Chondrocyte (in vitro differentiated cells): ENCODE measurements around the gene PKLR. TPM values are rescaled to one million over a fixed set of nuclear protein-coding genes. Genes with fewer than 3 reads are reported as not detected.

ENCODE experiments used
- DNase-seq: peaks from one replicate; pipeline ENCODE4 v3.0.0; 2021; ENCODE audit warnings: mixed read lengths, low spot score
- H3K27ac Mint-ChIP-seq: one replicate; pipeline ENCODE4 v1.8.0; 2021; ENCODE audit warnings: mild to moderate bottlenecking, moderate library complexity, mixed read lengths; ENCODE audit not compliant: unreplicated experiment
- H3K27me3 Mint-ChIP-seq: 2 replicates; pipeline ENCODE4 v1.8.0; 2021; ENCODE audit warnings: low read depth, mixed read lengths
- H3K36me3 Mint-ChIP-seq: 2 replicates; pipeline ENCODE4 v1.8.0; 2021; ENCODE audit warnings: low read depth, mixed read lengths
- H3K4me1 Mint-ChIP-seq: 2 replicates; pipeline ENCODE4 v1.8.0; 2021; ENCODE audit warnings: low read depth, mild to moderate bottlenecking, mixed read lengths
- H3K4me3 Mint-ChIP-seq: one replicate; pipeline ENCODE4 v1.8.0; 2021; ENCODE audit warnings: mild to moderate bottlenecking, moderate library complexity, mixed read lengths; ENCODE audit not compliant: unreplicated experiment
- H3K9me3 Mint-ChIP-seq: 2 replicates; pipeline ENCODE4 v1.8.0; 2021; ENCODE audit warnings: low read depth, mixed read lengths
- total RNA-seq: library from RNA; stranded (reverse); gene quantifications from 3 replicates; pipeline ENCODE4 v1.2.1, GENCODE V29; 2021
- TF ChIP-seq, protein P1 (sequence below): fragments of 200-600 bp; sonication (generic); IDR thresholded peaks from 2 replicates; pipeline ENCODE4 v1.5.0; 2021; ENCODE audit warnings: antibody characterized with exemption, mild to moderate bottlenecking, moderate library complexity

The PKLR gene
- total RNA-seq, 1 donor from 2014 or later = not detected

DNA sequence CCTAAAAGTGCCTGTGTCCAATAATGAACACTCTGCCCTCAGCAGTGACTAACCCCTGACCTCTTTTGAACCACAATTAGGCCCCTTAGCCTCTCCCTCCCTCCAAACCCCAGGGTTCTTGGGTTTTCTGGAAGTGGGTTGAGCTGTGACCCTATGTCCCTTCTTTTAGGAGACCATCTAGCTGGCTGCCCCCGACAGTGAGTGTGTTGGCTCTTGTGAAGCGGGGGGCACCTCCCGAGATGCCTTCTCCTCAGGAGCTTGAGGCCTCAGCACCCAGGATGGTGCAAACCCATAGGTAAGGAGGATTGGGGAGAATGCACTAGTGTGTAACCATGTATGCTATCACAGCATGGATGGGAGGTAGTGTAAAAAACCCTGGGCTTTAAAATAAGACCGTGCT lies 26.7 kb upstream of the PKLR start:
- H3K27ac Mint-ChIP-seq = peak overlapping the region; percentile 73
- no peaks in the 10 kb centered on the region for H3K9me3 Mint-ChIP-seq
- TF ChIP-seq, protein P1, sequence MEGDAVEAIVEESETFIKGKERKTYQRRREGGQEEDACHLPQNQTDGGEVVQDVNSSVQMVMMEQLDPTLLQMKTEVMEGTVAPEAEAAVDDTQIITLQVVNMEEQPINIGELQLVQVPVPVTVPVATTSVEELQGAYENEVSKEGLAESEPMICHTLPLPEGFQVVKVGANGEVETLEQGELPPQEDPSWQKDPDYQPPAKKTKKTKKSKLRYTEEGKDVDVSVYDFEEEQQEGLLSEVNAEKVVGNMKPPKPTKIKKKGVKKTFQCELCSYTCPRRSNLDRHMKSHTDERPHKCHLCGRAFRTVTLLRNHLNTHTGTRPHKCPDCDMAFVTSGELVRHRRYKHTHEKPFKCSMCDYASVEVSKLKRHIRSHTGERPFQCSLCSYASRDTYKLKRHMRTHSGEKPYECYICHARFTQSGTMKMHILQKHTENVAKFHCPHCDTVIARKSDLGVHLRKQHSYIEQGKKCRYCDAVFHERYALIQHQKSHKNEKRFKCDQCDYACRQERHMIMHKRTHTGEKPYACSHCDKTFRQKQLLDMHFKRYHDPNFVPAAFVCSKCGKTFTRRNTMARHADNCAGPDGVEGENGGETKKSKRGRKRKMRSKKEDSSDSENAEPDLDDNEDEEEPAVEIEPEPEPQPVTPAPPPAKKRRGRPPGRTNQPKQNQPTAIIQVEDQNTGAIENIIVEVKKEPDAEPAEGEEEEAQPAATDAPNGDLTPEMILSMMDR = no peak
- peaks cover 9% of the 10 kb centered on the region for H3K4me1 Mint-ChIP-seq
- H3K36me3 Mint-ChIP-seq = peaks cover 10% of the 10 kb centered on the region
- DNase-seq = no peak
- H3K4me3 Mint-ChIP-seq = no peak overlapping the region
- H3K27me3 Mint-ChIP-seq = no peaks in the 10 kb centered on the region

- H3K36me3 Mint-ChIP-seq = peaks cover 10% of the 10 kb centered on the region
- H3K4me3 Mint-ChIP-seq = no peak overlapping the region
- TF ChIP-seq, protein P1 = no peak
- DNase-seq = no peak
- peaks cover 19% of the 10 kb centered on the region for H3K4me1 Mint-ChIP-seq
- H3K27ac Mint-ChIP-seq = no peak overlapping the region
- no peaks in the 10 kb centered on the region for H3K27me3 Mint-ChIP-seq
- no peaks in the 10 kb centered on the region for H3K9me3 Mint-ChIP-seq
Observed at GRCh38 chr1:155326631-155327037, 25.4 kb upstream of the PKLR start.

GRCh38 chr1:155326020-155326526 lies 24.8 kb upstream of the PKLR start:
- Mint-ChIP-seq H3K27me3 (no peaks in the 10 kb centered on the region), H3K36me3 (peaks cover 10% of the 10 kb centered on the region), H3K27ac (peak overlapping the region; percentile 62), H3K4me3 (peak overlapping the region; percentile 89), H3K9me3 (no peaks in the 10 kb centered on the region), H3K4me1 (peaks cover 25% of the 10 kb centered on the region)
- no peak for DNase-seq
- TF ChIP-seq, protein P1 = no peak

GRCh38 chr1:155325603-155325893 lies 24.3 kb upstream of the PKLR start:
- Mint-ChIP-seq H3K9me3 (no peaks in the 10 kb centered on the region), H3K27ac (peak overlapping the region; percentile 17), H3K27me3 (no peaks in the 10 kb centered on the region), H3K4me1 (peaks cover 30% of the 10 kb centered on the region), H3K36me3 (peaks cover 5% of the 10 kb centered on the region), H3K4me3 (peak overlapping the region; percentile 89)
- DNase-seq = no peak
- TF ChIP-seq, protein P1 = no peak

- Mint-ChIP-seq H3K4me1 (peaks cover 36% of the 10 kb centered on the region), H3K4me3 (peak overlapping the region; percentile 89), H3K9me3 (no peaks in the 10 kb centered on the region), H3K36me3 (peaks cover 3% of the 10 kb centered on the region), H3K27ac (peak overlapping the region; percentile 81), H3K27me3 (no peaks in the 10 kb centered on the region)
- no peak for DNase-seq
- TF ChIP-seq, protein P1 = peak; percentile 78
Observed at GRCh38 chr1:155324717-155325602, 23.7 kb upstream of the PKLR start.
